Activated T-cell treated with anti-CD3 and anti-CD28 coated beads, Interleukin-2, amount 50 U/mL, for 4 hours (primary cell): ENCODE measurements around the gene PLAU. TPM values are rescaled to one million over a fixed set of nuclear protein-coding genes. Genes with fewer than 3 reads are reported as not detected.

ENCODE experiments used
- ATAC-seq, 2 donors: fragments of 200-7000 bp; cut with Tn5 transposase; one replicate each; pipeline ENCODE4 v1.10.0; 2021
- DNase-seq: peaks from one replicate; pipeline ENCODE4 v3.0.0-alpha.2; 2020
- H3K27me3 Mint-ChIP-seq: one replicate; pipeline ENCODE4 v1.8.0; 2021; ENCODE audit warnings: low read depth, mixed read lengths
- H3K36me3 Mint-ChIP-seq: one replicate; pipeline ENCODE4 v1.8.0; 2022; ENCODE audit warnings: mixed read lengths; ENCODE audit not compliant: insufficient read depth
- H3K4me1 Mint-ChIP-seq: one replicate; pipeline ENCODE4 v1.8.0; 2021; ENCODE audit warnings: low read depth, mixed read lengths
- H3K4me3 Mint-ChIP-seq: one replicate; pipeline ENCODE4 v1.8.0; 2021; ENCODE audit warnings: mild to moderate bottlenecking, moderate library complexity, mixed read lengths
- H3K9me3 Mint-ChIP-seq: one replicate; pipeline ENCODE4 v1.8.0; 2021; ENCODE audit warnings: mixed read lengths
- total RNA-seq, 3 donors: library from RNA; stranded (reverse); gene quantifications; one replicate each; pipeline ENCODE4 v1.2.1, GENCODE V29; 2021

Gene PLAU
- total RNA-seq, 3 donors from 2014 or later = 0.82 to 1.1 (median 0.84) TPM

DNA sequence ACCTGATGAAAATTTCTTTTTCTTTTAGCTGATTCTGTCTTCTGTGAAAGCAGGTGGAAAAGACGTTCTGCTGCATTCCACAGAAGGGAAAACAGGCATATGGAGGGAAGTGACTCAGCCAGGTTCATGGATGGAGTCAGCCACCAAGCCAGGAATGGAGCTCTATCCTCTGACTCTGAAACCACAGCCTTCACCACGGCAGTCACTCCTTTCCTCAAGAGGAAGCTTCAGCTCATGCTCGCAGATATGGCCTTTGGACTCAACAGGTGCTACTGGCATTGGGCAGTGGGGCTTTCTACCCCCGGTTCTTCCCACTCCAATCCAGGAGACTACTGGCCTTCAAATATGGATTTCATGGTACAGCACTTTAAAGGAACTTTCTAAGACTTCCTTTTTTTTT lies 11.5 kb upstream of the PLAU start:
- H3K36me3 Mint-ChIP-seq = no peaks in the 10 kb centered on the region

GRCh38 chr10:73900064-73900463 lies 10.9 kb upstream of the PLAU start:
- H3K36me3 Mint-ChIP-seq = no peaks in the 10 kb centered on the region
- DNase-seq (no peak), ATAC-seq (no peak)
- no peaks in the 10 kb centered on the region for H3K4me1 Mint-ChIP-seq
- H3K9me3 Mint-ChIP-seq = no peaks in the 10 kb centered on the region
- peaks cover 2% of the 10 kb centered on the region for H3K27me3 Mint-ChIP-seq
- no peak overlapping the region for H3K4me3 Mint-ChIP-seq

More for the DNA sequence above, 11.5 kb upstream of the PLAU start:
- Mint-ChIP-seq H3K27me3 (peaks cover 2% of the 10 kb centered on the region), H3K4me3 (no peak overlapping the region), H3K9me3 (no peaks in the 10 kb centered on the region), H3K4me1 (peaks cover 4% of the 10 kb centered on the region)
- DNase-seq = no peak
- ATAC-seq = no peak

- H3K9me3 Mint-ChIP-seq = no peaks in the 10 kb centered on the region
Observed at GRCh38 chr10:73901261-73901660, 9.7 kb upstream of the PLAU start.

GRCh38 chr10:73902351-73902750 lies 8.6 kb upstream of the PLAU start:
- Mint-ChIP-seq H3K27me3 (peaks cover 8% of the 10 kb centered on the region), H3K9me3 (no peaks in the 10 kb centered on the region), H3K36me3 (no peaks in the 10 kb centered on the region), H3K4me3 (no peak overlapping the region), H3K4me1 (peaks cover 5% of the 10 kb centered on the region)
- DNase-seq = no peak
- ATAC-seq = no peak

More at GRCh38 chr10:73901261-73901660, 9.7 kb upstream of the PLAU start:
- no peaks in the 10 kb centered on the region for H3K36me3 Mint-ChIP-seq
- H3K4me1 Mint-ChIP-seq = peaks cover 5% of the 10 kb centered on the region
- ATAC-seq = no peak
- H3K4me3 Mint-ChIP-seq = no peak overlapping the region
- no peak for DNase-seq
- H3K27me3 Mint-ChIP-seq = peaks cover 5% of the 10 kb centered on the region

GRCh38 chr10:73905256-73906020 lies 5.5 kb upstream of the PLAU start:
- DNase-seq (no peak), ATAC-seq (no peak)
- Mint-ChIP-seq H3K27me3 (peaks cover 15% of the 10 kb centered on the region), H3K9me3 (no peaks in the 10 kb centered on the region), H3K36me3 (no peaks in the 10 kb centered on the region), H3K4me3 (no peak overlapping the region), H3K4me1 (peaks cover 31% of the 10 kb centered on the region)

DNA sequence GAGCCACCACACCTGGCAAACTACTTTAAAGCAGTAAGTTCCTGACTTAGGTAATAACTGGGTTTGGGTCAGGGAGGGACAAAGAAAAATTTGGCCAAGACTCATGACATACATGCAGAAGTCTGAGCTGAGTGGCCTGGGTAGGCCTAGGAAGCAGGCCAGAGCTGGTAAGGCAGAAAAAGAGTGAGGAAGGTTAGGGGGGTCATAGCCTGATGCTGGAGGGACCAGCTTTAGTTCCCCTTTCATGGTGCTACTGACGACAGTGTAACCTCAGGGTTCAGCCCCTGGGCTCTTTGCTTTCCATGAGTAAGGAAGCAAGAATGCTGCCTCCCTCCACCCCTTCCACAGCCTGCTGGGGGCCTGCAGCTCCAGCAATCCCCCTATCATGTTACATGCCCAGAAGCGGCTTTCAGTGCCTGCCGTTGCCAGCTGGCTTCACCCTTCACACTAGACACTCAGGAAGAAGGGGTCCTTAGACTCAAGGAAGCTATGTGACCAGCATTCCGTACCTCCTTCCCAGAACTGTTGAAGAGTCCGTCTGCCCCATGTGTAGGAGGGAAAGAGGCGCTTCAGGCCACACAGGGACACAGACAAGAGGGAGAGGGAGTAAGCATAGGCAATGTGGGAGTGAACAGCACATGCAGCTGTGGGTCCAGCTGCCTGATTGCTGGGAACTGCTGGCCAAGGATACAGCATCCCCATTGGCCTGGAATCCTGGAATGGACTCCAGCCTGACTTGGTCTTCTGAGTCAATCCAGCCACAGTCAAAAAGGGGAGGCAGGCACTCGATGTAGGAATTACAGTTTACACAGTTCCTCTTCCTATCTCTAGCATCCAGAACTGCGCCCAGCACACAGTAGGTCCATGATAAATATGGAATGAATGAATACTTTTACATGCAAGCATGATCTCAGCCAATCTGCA lies 4.1 kb upstream of the PLAU start:
- peaks cover 39% of the 10 kb centered on the region for H3K4me1 Mint-ChIP-seq
- H3K4me3 Mint-ChIP-seq = no peak overlapping the region
- DNase-seq (no peak), ATAC-seq (no peak)
- H3K36me3 Mint-ChIP-seq = no peaks in the 10 kb centered on the region
- H3K27me3 Mint-ChIP-seq = peaks cover 23% of the 10 kb centered on the region
- H3K9me3 Mint-ChIP-seq = no peaks in the 10 kb centered on the region

DNA sequence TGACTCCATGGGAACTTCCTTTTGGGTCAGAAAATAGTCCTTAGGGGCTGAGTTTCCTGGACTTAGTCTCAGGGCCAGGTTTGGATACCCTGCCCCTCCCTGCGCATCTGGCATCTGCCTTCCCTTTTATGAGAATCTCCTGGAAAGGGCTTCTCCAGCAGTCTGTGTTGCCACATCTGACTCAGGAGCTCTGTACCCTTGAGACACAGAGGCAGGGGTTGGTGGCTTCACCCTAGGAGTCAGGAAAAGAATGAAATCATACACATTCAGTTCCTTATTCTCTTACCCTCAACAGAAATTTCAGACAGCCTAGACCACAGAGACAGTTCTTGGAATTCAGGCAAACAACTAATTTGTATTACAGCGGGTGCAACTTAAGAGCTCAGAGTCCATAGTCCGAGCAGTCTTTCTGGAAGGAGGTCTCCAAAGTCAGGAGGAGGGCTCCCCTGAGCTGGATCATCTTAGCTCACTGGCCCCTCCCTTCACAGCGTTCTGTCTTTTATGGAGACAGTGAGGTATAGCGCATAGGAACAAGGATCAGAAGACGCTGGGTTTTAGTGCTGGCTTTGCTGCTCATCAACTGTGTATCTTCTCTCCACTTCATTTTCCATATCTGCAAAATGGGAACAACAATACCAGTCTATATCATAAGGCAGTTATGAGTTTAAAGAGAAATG lies 3.0 kb upstream of the PLAU start:
- Mint-ChIP-seq H3K4me1 (peaks cover 39% of the 10 kb centered on the region), H3K36me3 (no peaks in the 10 kb centered on the region), H3K4me3 (peak overlapping the region; percentile 53), H3K9me3 (no peaks in the 10 kb centered on the region), H3K27me3 (peaks cover 31% of the 10 kb centered on the region)
- ATAC-seq (no peak), DNase-seq (no peak)

- peak overlapping the region; percentile 49 for H3K4me3 Mint-ChIP-seq
- peaks cover 38% of the 10 kb centered on the region for H3K27me3 Mint-ChIP-seq
- H3K4me1 Mint-ChIP-seq = peaks cover 39% of the 10 kb centered on the region
- DNase-seq (peak; percentile 69), ATAC-seq (peak; percentile 58 to 74)
- no peaks in the 10 kb centered on the region for H3K9me3 Mint-ChIP-seq
- H3K36me3 Mint-ChIP-seq = no peaks in the 10 kb centered on the region
Observed at GRCh38 chr10:73908853-73909539, 1.9 kb upstream of the PLAU start.

GRCh38 chr10:73909540-73910115 lies 1.3 kb upstream of the PLAU start:
- no peaks in the 10 kb centered on the region for H3K36me3 Mint-ChIP-seq
- peaks cover 38% of the 10 kb centered on the region for H3K27me3 Mint-ChIP-seq

GRCh38 chr10:73910401-73910763 lies 550 bp upstream of the PLAU start:
- peak; percentile 15 to 17 for ATAC-seq
- H3K36me3 Mint-ChIP-seq = no peaks in the 10 kb centered on the region
- H3K27me3 Mint-ChIP-seq = peaks cover 37% of the 10 kb centered on the region
- no peaks in the 10 kb centered on the region for H3K9me3 Mint-ChIP-seq
- no peak for DNase-seq
- H3K4me1 Mint-ChIP-seq = peaks cover 38% of the 10 kb centered on the region
- H3K4me3 Mint-ChIP-seq = peak overlapping the region; percentile 79

More at GRCh38 chr10:73909540-73910115, 1.3 kb upstream of the PLAU start:
- DNase-seq = no peak
- peaks cover 39% of the 10 kb centered on the region for H3K4me1 Mint-ChIP-seq
- H3K9me3 Mint-ChIP-seq = no peaks in the 10 kb centered on the region
- no peak for ATAC-seq
- peak overlapping the region; percentile 79 for H3K4me3 Mint-ChIP-seq

DNA sequence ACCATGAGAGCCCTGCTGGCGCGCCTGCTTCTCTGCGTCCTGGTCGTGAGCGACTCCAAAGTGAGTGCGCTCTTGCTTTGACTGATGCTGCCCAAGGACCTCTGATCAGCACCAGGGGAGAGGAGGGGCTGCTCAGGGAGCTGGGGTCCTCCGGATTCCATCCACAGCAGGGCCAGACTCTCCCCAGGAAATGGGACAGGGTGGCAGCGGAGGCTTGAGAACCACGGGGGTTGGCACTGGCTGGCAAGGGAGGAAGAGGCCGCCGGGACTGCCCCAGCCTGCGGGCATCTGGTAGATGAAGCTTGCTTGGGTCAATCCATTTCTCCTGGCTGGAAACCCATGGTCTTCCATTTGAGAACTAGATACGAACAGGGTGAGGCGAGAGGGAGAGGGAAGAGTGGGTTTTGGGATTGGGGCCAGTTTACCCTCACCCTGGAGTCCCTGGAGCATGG lies 647 bp downstream of the PLAU start:
- Mint-ChIP-seq H3K4me1 (peaks cover 35% of the 10 kb centered on the region), H3K9me3 (no peaks in the 10 kb centered on the region), H3K4me3 (peak overlapping the region; percentile 86), H3K36me3 (no peaks in the 10 kb centered on the region), H3K27me3 (peaks cover 39% of the 10 kb centered on the region)
- DNase-seq (peak; percentile 13), ATAC-seq (no peak)

- H3K4me3 Mint-ChIP-seq = no peak overlapping the region
- no peak for DNase-seq
- peaks cover 4% of the 10 kb centered on the region for H3K9me3 Mint-ChIP-seq
- no peak for ATAC-seq
- no peaks in the 10 kb centered on the region for H3K36me3 Mint-ChIP-seq
- peaks cover 35% of the 10 kb centered on the region for H3K27me3 Mint-ChIP-seq
- peaks cover 24% of the 10 kb centered on the region for H3K4me1 Mint-ChIP-seq
Observed at GRCh38 chr10:73914036-73914435, 3.1 kb downstream of the PLAU start.

DNA sequence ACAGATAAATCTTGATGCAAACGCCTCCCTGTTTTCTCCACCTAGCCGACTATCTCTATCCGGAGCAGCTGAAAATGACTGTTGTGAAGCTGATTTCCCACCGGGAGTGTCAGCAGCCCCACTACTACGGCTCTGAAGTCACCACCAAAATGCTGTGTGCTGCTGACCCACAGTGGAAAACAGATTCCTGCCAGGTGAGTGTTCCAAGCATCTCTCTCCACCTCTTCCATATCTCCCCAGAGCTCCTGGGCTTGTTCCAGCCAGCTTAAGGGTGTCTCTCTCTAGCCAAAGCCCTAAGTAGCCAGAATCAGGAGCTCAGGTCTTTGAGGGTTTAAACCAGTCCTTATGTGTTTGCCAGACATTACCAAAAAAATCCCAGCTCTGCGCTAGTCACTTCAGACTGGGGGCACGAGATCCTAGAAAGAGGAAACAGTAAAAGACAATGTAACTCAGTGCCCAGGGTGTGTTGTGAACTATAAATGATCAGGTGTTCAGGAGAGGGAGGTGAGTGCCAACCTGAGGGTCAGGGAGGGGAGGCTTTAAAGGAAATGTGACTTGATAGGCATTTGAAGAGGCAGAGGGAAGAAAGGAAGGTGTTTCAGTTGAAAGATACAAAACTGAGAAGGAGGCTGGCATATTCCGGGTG lies 4.4 kb downstream of the PLAU start:
- peaks cover 18% of the 10 kb centered on the region for H3K4me1 Mint-ChIP-seq
- no peaks in the 10 kb centered on the region for H3K36me3 Mint-ChIP-seq
- peaks cover 30% of the 10 kb centered on the region for H3K27me3 Mint-ChIP-seq
- peaks cover 4% of the 10 kb centered on the region for H3K9me3 Mint-ChIP-seq
- ATAC-seq = no peak
- H3K4me3 Mint-ChIP-seq = no peak overlapping the region
- no peak for DNase-seq
